A673 (cell line): ENCODE results near the gene LAMB4. TPM values are rescaled to one million over a fixed set of nuclear protein-coding genes. Genes with fewer than 3 reads are reported as not detected.

Experiments
- BruUV-seq: library from RNA; stranded (reverse); fragments of 400-500 nt; replicated peaks from 2 replicates; lab custom pipeline; 2021; lab: Mats Ljungman, UMichigan
- CTCF ChIA-PET: fragments of 300-600 bp; sonication (Branson Sonifier 250); formaldehyde crosslinking; loops from one replicate; lab custom pipeline; 2022; ENCODE audit warnings: antibody characterized with exemption; lab: Charles Lee
- POLR2A ChIA-PET: fragments of 300-600 bp; sonication (Branson Sonifier 250); formaldehyde crosslinking; loops from one replicate; lab custom pipeline; 2022; ENCODE audit warnings: antibody characterized with exemption; ENCODE audit not compliant: low non-redundant PET; lab: Charles Lee
- DNase-seq: peaks from one replicate; pipeline ENCODE4 v3.0.0-alpha.2; 2015; ENCODE audit warnings: low spot score
- H3K27ac ChIP-seq: fragments of 200-600 bp; sonication (generic); 2 replicates; pipeline ENCODE4 v1.5.1; 2016; ENCODE audit warnings: mixed run types, low read depth, mild to moderate bottlenecking, mixed read lengths, antibody characterized with exemption, low read length; ENCODE audit not compliant: poor library complexity, severe bottlenecking
- H3K27me3 ChIP-seq: fragments of 200-600 bp; sonication (generic); replicated peaks from 2 replicates; pipeline ENCODE4 v1.6.1; 2017; ENCODE audit warnings: mixed run types, low read depth, mild to moderate bottlenecking, mixed read lengths, antibody characterized with exemption, low read length; ENCODE audit not compliant: insufficient read depth, poor library complexity
- H3K36me3 ChIP-seq: fragments of 200-600 bp; sonication (generic); 2 replicates; pipeline ENCODE4 v1.6.1; 2016; ENCODE audit warnings: mixed run types, mild to moderate bottlenecking, mixed read lengths, antibody characterized with exemption, low read length; ENCODE audit not compliant: insufficient read depth, poor library complexity, severe bottlenecking
- H3K4me1 ChIP-seq: fragments of 200-600 bp; sonication (generic); 2 replicates; pipeline ENCODE4 v1.6.1; 2017; ENCODE audit warnings: mixed run types, mild to moderate bottlenecking, mixed read lengths, antibody characterized with exemption, low read length; ENCODE audit not compliant: insufficient read depth, poor library complexity, severe bottlenecking
- H3K4me3 ChIP-seq: fragments of 200-600 bp; sonication (generic); 2 replicates; pipeline ENCODE4 v1.5.1; 2016; ENCODE audit warnings: low read depth, mixed run types, mild to moderate bottlenecking, mixed read lengths, low read length; ENCODE audit not compliant: poor library complexity, severe bottlenecking
- H3K9me3 ChIP-seq: fragments of 200-600 bp; sonication (generic); 2 replicates; pipeline ENCODE4 v1.6.1; 2016; ENCODE audit warnings: mixed run types, low read depth, mild to moderate bottlenecking, mixed read lengths, antibody characterized with exemption, low read length; ENCODE audit not compliant: poor library complexity, severe bottlenecking
- EZH2 ChIP-seq: fragments of 200-600 bp; sonication (generic); IDR thresholded peaks from 2 replicates; pipeline ENCODE4 v1.6.1; 2017; ENCODE audit warnings: borderline replicate concordance, low read depth, mild to moderate bottlenecking, mixed read lengths, antibody characterized with exemption, low read length; ENCODE audit not compliant: poor library complexity, severe bottlenecking
- intact Hi-C: fragments of 100-400 bp; cut with micrococcal nuclease; formaldehyde crosslinking; loops from one replicate; pipeline ENCODE4 v1.10.0; 2022; ENCODE audit not compliant: unreplicated experiment
- total RNA-seq: library from RNA; stranded (reverse); gene quantifications from 2 replicates; pipeline ENCODE4 v1.2.3, GENCODE V29; 2021
- TF ChIP-seq, protein P1 (sequence below): fragments of 300-800, 200-600 bp; sonication (generic); conservative IDR thresholded peaks from 2 replicates; pipeline ENCODE4 v1.5.1; 2017; ENCODE audit warnings: low read depth, mild to moderate bottlenecking, antibody characterized with exemption, low read length, moderate library complexity, mixed read lengths

The LAMB4 gene
- total RNA-seq, 1 experiment from 2014 or later = 0.21 TPM

- no TSS peak for BruUV-seq
- Histone ChIP-seq H3K27ac (no peak overlapping the region), H3K4me1 (peaks cover 4% of the 10 kb centered on the region), H3K27me3 (no peaks in the 10 kb centered on the region), H3K9me3 (no peaks in the 10 kb centered on the region), H3K36me3 (no peaks in the 10 kb centered on the region), H3K4me3 (no peak overlapping the region)
- ChIA-PET POLR2A (interaction anchor here (0.7 kb wide), 2 partner anchors 90 to 533 kb away, joined by 5 to 6 read pairs; no protein-coding TSS in a partner anchor), CTCF (no interaction called here)
- no peak for DNase-seq
- TF ChIP-seq, protein P1, sequence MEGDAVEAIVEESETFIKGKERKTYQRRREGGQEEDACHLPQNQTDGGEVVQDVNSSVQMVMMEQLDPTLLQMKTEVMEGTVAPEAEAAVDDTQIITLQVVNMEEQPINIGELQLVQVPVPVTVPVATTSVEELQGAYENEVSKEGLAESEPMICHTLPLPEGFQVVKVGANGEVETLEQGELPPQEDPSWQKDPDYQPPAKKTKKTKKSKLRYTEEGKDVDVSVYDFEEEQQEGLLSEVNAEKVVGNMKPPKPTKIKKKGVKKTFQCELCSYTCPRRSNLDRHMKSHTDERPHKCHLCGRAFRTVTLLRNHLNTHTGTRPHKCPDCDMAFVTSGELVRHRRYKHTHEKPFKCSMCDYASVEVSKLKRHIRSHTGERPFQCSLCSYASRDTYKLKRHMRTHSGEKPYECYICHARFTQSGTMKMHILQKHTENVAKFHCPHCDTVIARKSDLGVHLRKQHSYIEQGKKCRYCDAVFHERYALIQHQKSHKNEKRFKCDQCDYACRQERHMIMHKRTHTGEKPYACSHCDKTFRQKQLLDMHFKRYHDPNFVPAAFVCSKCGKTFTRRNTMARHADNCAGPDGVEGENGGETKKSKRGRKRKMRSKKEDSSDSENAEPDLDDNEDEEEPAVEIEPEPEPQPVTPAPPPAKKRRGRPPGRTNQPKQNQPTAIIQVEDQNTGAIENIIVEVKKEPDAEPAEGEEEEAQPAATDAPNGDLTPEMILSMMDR = no peak
- TF ChIP-seq EZH2 = no peak
- intact Hi-C loops = no loop called here
These were observed 40.8 kb downstream of the LAMB4 start for GRCh38 chr7:108089381-108089780.

DNA sequence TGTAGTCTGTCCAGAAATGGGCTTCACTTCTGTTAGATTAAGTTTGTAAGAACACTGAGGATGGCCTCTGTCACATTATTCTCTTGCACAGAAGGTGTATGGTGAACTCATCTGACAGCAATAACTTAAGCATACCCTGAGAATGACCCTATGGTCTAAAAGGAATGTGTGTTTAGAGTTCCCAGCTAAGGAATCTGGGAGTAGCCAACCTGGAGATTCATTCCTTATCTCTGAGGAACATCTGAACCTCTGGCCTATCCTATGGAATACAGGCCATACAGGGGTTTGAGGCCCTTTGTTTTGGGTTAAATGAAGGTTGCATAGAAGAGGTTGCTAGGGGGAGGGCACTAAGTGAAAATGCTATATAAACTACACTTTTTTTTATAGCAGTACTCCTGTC, 41.4 kb downstream of the LAMB4 start:
- DNase-seq = no peak
- POLR2A ChIA-PET = no interaction called here

GRCh38 chr7:108087778-108088177, 42.4 kb downstream of the LAMB4 start:
- BruUV-seq = no TSS peak
- TF ChIP-seq EZH2 = no peak
- TF ChIP-seq, protein P1 = no peak
- ChIA-PET POLR2A (no interaction called here), CTCF (no interaction called here)
- DNase-seq = no peak
- no peaks in the 10 kb centered on the region for H3K27me3 ChIP-seq
- no peaks in the 10 kb centered on the region for H3K4me1 ChIP-seq
- no peak overlapping the region for H3K27ac ChIP-seq
- H3K36me3 ChIP-seq = no peaks in the 10 kb centered on the region
- intact Hi-C loops = no loop called here
- no peaks in the 10 kb centered on the region for H3K9me3 ChIP-seq
- no peak overlapping the region for H3K4me3 ChIP-seq

More for the DNA sequence above, 41.4 kb downstream of the LAMB4 start:
- BruUV-seq = no TSS peak
- CTCF ChIA-PET = no interaction called here
- TF ChIP-seq EZH2 = no peak
- TF ChIP-seq, protein P1 = no peak
- H3K9me3 ChIP-seq = no peaks in the 10 kb centered on the region
- H3K27ac ChIP-seq = no peak overlapping the region
- H3K27me3 ChIP-seq = no peaks in the 10 kb centered on the region
- no peaks in the 10 kb centered on the region for H3K4me1 ChIP-seq
- H3K4me3 ChIP-seq = no peak overlapping the region
- intact Hi-C loops = no loop called here
- no peaks in the 10 kb centered on the region for H3K36me3 ChIP-seq
